GM21360 (cell line): Measurements from ENCODE around the gene B3GALT5.

Experiments
- ATAC-seq: cut with Tn5 transposase; IDR thresholded peaks from one replicate; pipeline ENCODE4 v1.9.1; 2021; ENCODE audit warnings: mild to moderate bottlenecking, moderate library complexity; ENCODE audit not compliant: unreplicated experiment

The B3GALT5 gene

DNA sequence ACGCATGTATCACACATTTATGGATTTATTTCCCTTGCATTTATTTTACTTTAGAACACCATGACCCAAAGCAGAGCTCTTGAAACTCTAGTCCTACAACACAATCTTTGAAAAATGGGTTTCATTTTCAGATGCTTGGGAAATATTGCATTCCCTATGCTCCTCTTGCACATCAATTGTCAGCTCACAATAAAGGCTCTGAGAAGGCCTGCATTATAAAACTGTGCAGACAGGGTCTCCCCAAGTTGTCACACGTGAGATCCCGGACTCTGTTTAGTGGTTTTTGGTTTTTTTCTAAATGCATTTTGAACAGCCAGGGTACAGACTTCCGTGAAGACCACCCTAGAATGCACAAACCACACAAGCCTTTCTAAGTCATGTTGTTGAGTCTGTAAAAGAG lies 9.9 kb upstream of the B3GALT5 start:
- ATAC-seq: no peak

GRCh38 chr21:39604951-39605350 lies 7.8 kb upstream of the B3GALT5 start:
- no peak for ATAC-seq

DNA sequence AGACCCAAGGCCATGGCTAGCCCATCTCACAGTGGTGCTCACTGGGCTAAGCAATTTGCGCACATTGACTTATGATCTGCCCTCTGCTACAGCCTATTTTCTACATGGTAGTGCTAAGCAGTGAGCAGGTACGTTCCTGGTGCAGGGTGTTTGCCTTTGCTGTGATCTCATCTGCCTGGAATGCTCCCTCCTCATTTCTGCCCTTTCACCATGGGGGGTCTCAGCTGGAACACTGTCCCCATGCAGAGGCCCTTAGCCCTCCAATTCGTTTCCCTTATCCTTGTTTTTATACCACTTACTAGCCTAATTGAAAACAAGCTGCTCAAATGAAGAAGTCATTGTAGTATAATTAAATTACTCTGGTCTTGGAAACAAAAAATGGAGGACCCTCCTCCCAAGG lies 2.0 kb upstream of the B3GALT5 start:
- no peak for ATAC-seq

- no peak for ATAC-seq
These were observed 1.1 kb upstream of the B3GALT5 start for GRCh38 chr21:39611551-39612190.

DNA sequence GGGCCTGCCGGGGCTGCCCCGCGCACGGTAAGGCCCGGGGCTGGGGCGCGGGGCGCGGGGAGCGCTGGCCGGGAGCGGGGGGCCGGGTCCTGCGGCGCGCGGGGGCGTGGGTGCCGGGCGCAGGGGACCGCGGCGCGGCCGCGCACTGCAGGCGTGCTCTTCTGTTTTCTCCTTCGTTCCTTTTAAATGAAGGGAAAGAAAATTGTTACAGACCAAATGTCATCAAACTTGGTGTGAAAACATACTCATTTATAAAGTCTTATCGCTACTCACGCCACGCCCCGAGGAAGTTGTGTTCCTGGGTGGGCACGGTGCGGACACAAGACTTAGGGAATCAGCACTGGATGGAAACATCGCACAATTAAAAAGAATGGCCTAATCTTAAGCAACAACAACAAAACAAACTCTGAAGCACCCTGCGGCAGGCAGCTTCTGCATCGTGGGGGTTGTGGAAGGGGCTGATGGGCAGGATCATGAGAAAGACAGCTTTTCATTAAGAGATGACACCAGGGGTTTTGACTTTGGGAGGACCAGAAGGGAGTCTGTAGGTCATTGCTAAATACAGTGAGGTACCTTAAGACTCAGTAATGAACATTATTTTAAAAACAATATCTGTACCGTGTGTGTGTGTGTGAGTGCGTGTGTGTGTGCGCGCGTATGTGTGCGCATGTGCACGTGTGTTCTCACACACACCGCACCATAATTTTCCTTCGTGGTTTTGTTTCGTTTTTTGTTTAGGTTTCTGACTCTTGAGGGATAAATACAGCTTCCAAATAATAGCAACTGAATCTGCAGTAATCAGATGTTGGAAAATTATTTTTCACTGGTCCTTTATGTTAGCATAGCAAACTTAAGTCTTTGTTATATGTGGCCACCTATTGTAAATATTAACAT lies 548 bp downstream of the B3GALT5 start:
- ATAC-seq: no peak

DNA sequence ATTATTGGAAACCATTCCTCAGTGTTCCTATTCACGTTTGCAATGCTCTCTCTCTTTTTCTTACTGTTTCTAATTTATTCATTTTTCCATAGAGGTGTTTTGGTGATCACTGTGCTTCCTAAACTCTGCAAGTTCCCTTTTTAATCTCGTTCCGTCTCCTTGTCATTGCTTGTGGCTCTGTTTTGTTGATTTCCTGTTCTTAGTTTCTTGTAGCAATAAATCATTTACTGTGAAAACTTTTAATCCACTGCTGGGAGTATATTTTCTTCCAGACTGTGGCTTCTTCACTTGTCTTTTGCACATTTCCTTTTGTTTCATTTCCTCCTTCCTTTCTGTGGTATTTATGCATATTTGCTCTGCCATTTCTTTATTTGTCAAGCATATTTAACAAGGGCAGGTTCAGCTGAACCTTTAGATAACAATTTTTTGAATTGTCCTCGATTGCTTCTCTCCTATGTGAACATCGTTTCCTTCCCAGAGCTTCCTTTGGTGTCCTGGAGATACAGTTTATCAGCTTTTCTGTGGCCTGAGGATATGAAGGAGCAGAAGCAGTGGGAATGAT lies 3.6 kb downstream of the B3GALT5 start:
- ATAC-seq: no peak

DNA sequence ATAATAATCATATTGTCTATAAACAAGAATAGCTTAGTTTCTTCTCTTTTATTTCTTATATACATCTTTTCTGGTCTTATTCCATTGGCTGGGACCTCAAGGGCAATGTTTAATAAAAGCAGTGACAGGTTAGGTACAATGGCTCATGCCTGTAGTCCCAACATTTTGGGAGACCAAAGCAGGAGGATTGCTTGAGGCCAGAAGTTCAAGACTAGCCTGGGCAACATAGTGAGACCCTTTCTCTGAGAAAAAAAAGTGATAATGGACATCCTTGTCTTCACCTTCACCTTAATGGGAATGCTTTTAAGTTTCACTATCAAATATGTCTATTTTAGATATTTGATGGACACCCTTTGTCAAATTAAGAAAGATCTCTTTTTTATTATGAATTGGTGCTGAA lies 8.1 kb downstream of the B3GALT5 start:
- no peak for ATAC-seq

DNA sequence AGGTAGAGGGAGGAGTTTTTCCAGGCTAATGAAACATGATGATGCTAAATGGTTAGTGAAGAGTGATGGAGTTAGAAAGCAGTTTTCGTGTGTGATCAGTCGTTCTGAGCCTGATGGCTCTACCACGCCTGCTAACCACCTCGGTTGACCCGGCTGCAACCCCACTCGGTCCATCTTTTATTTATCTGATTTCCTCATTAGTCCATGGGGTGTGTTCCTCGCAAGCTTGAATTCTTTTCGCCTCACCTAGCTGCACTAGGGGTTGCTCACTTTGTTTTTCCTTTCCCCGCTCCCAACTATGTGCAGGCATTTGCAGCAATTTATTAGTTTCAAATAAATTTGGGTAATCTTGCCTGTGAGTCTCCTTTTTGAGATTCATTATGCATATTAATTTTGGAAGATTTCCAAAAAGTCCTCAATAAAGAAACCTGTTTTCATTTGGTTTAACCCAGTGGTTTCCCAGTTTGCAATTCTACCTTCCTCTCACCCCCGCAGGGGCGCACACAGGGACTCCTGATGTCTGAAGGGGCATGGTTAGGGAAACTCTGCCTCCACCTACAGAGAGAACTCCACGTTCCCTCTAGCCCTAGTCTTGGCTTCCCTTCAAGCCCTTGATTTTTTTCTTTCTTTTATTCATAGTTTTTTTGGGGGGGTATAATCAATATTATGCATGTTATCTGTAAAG lies 12.6 kb downstream of the B3GALT5 start:
- ATAC-seq: no peak

- no peak for ATAC-seq
These were observed 15.6 kb downstream of the B3GALT5 start for GRCh38 chr21:39628385-39628784.

DNA sequence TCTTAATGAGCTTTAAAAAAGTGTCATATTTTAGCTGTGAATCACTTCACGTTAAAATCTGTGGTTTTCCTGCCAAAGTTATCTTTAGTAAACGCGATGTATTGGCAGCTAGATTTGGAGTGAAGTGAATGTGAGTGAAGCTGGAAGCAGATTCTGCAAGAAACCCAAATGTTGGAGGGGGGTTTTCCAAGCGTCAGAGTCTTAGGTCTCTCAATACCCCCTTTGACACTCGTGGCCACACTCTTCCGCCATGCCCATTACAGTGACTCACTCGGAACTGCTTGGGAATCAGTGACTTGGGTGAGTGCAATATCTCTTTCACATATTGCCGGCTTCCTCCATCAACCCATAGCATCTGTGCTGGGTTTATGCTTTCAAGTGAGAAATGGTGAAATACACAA lies 17.5 kb downstream of the B3GALT5 start:
- no peak for ATAC-seq

GRCh38 chr21:39630827-39631226 lies 18.1 kb downstream of the B3GALT5 start:
- ATAC-seq: no peak

GRCh38 chr21:39631842-39632562 lies 19.3 kb downstream of the B3GALT5 start:
- no peak for ATAC-seq

GRCh38 chr21:39632796-39633442 lies 20.2 kb downstream of the B3GALT5 start:
- no peak for ATAC-seq

- ATAC-seq: no peak
These were observed 21.0 kb downstream of the B3GALT5 start for GRCh38 chr21:39633770-39634181.

GRCh38 chr21:39634507-39634906 lies 21.8 kb downstream of the B3GALT5 start:
- no peak for ATAC-seq

DNA sequence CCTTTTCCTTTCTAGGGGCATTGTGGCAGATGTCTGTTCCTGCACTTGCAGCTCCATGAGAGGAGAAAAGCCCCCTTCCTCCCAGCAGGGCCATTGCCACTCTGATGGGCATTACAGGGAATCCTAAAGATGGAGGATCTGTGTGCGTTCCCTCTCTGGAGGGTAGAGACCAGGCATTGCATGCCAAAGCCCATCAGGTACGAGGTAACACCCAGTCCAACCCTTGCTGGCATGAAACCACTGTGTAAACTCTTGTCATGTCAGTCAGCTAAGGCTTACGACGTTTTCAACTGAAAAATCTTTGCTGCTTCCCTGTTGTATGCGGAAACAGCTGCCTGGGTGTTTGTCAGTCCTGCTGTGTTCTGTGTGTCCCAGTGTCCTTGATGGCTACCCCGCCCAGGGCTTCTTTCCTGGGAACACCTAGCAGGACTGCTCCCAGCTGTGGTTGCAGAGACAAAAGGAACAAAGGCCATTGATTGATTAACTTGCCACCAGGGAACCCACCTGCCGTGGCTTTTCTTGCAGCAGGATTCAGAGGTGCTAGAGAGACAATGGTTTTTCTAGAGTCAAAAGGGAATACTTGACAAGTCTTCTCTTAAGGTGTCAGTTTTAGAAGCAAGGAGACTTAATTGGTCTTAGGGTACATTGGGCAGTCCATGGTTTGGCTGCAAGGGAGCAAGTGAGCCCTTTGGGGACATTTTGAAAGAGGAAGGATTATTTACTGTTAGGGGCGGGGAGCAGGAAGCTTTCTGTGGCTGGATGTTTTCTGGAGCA lies 24.6 kb downstream of the B3GALT5 start:
- no peak for ATAC-seq

DNA sequence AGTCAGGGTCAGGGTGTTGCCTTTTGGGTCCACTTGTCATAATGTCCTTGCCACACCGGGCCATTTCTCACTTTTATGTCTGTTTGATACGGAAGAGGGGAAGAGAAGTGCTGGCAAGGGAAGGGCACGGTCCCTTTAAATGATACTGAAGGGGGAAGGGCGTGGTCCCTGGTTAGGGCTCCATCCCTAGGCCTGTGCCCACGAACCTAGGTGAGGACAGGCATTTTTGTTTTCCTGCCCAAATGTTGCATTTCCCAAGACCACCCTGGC lies 25.2 kb downstream of the B3GALT5 start:
- no peak for ATAC-seq

DNA sequence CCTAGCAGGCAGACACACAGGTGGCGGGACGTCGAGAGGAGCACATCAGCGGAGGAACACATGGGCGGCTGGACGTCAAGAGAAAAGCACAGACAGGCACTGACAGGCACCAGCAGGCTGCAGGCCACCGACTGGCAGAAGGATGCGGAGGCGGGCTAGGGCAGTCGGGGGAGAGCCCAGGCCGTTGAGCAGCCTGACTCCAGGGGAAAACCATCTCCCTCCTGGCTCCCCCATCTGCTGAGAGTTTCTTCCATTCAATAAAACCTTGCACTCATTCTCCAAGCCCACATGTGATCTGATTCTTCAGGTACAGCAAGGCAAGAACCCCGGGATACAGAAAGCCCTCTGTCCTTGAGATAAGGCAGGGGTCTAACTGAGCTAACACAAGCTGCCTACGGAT lies 25.5 kb downstream of the B3GALT5 start:
- ATAC-seq: no peak

GRCh38 chr21:39640754-39641153 lies 28.0 kb downstream of the B3GALT5 start:
- no peak for ATAC-seq
